A673 (cell line): ENCODE measurements around the gene SNORC.

Experiments
- CTCF ChIP-seq: fragments of 300-800, 200-600 bp; sonication (generic); conservative IDR thresholded peaks from 2 replicates; pipeline ENCODE4 v1.5.1; 2017; ENCODE audit warnings: low read depth, mild to moderate bottlenecking, antibody characterized with exemption, low read length, moderate library complexity, mixed read lengths
- EZH2 ChIP-seq: fragments of 200-600 bp; sonication (generic); IDR thresholded peaks from 2 replicates; pipeline ENCODE4 v1.6.1; 2017; ENCODE audit warnings: borderline replicate concordance, low read depth, mild to moderate bottlenecking, mixed read lengths, antibody characterized with exemption, low read length; ENCODE audit not compliant: poor library complexity, severe bottlenecking

GRCh38 chr2:232886632-232887031 lies 16.6 kb downstream of the SNORC start:
- TF ChIP-seq CTCF = no peak
- TF ChIP-seq EZH2 = no peak
